GM18505 (cell line): ENCODE measurements around the gene SENP1.

Experiments
- ATAC-seq: cut with Tn5 transposase; IDR thresholded peaks from one replicate; pipeline ENCODE4 v1.9.1; 2021; ENCODE audit not compliant: unreplicated experiment
- POLR2A ChIP-seq: IDR thresholded peaks from 4 replicates; pipeline ENCODE4 v1.6.1; 2011; ENCODE audit warnings: borderline replicate concordance; ENCODE audit not compliant: insufficient read depth, insufficient read length; ENCODE audit errors: extremely low read depth

The SENP1 gene

DNA sequence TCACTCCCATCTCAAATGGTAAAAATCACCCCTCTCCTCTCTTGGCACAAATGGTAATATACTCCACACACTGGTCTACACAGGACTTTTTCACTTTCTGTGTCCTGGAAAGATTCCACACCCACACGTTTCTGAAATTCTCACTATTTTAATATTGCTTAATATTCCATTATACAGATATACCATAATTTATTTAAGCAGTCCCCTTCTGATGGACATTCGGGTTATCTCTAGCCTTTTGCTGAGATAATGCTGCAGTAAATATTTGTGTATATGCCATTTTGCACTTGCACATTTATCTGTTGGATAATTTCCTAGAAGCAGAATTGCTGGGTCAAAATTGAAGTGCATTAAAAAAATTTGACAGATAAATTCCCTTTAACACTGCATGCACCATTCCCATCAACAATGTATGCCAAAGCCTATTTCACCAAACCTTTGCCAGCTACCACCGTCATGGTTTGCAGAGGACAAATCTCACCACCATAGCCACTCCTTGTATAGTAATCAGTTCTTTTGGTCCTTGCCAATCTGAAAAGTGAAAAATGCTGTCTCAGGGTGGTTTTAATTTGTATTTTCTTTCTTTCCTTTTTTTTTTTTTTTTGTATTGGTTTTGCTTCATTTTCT is 86.1 kb downstream of the SENP1 start:
- ATAC-seq = no peak
- TF ChIP-seq POLR2A = no peak

DNA sequence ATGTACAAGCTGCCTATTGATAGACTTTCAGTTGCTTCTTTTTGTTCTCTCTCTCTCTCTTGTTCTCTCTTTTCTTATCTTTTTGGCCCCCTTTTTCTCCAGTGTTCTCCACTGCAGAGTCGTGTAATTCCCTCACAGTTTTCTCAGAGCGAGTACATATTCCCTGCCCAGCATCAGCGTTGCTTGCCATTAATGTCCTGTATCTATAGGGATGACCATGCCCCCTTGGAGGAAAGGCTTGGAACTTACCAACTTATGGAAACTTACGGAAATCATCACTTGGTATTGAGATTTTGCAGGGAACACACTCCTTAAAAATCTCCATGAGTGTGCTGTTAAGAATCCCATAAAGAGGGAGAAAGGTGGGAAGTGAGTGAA is 87.3 kb downstream of the SENP1 start:
- no peak for TF ChIP-seq POLR2A
- ATAC-seq = no peak

DNA sequence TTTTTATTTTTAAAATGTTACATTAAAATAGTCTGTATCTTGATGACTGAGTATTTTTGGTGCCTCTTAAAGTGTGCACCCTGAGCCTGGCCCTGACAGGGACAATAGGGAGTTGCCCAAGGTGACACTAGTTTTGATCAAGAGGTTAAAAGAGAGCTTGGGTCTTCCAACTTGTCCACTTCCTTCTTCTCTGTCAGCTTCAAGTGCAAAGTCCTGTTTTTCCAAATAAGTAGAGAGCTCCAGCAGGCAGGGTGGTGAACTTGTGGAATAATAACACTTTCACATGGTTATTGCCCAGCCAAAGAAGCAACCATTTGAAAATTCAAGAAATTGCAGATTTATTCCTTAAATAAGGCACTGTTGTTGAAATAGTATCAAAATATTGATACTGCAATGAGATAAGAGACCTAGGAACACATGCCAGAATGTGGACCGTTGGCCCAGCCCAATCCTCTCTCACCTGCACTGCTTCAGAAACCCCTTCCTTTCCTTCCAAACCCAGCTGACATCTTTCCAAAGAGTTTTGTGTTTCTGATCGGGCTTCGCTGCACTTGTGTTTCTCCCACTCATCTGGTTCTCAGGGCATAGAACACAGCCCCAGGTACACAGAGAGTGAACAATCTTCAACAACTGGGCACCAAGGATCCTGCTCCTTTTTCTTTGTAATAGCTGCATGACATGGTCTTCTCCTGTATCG is 87.8 kb downstream of the SENP1 start:
- no peak for ATAC-seq
- TF ChIP-seq POLR2A = no peak

DNA sequence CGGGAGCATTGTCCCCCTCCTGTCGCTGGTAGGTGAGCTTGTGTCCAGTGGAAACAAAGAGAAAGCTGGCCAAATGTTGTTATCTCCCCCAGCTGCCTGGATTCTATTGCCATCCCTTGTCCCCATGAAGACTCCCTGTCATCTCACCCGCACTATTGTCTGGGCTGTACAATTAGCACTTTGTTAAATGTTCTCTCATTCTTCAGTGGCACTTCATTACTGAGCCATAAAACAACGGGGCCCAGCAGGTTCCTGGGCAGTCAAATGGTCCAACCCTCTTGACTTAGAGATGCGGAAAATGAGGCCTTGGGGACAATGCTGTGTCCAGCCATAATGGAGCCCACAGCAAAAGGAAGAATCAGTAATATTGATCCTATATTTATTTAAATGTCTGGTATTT is 88.4 kb downstream of the SENP1 start:
- ATAC-seq = no peak
- TF ChIP-seq POLR2A = no peak

GRCh38 chr12:48016373-48017020 is 89.4 kb downstream of the SENP1 start:
- no peak for TF ChIP-seq POLR2A
- no peak for ATAC-seq

DNA sequence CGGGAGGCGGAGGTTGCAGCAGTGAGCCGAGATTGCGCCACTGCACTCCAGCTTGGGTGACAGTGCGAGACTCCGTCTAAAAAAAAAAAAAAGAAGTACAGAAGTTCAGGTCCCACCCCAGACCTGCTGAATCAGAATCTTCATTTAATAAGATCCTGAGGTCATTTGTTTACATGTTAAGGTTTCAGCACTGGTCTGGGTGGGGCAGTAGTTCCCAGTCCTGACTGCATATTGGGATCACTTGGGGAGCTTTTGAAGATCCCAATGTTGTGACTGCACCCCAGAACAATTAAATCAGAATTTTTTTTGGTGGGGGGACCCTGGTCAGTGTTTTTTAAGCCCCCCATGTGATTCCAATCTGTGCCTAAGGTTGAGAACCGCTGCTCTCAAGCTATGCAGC is 89.9 kb downstream of the SENP1 start:
- no peak for ATAC-seq
- no peak for TF ChIP-seq POLR2A

DNA sequence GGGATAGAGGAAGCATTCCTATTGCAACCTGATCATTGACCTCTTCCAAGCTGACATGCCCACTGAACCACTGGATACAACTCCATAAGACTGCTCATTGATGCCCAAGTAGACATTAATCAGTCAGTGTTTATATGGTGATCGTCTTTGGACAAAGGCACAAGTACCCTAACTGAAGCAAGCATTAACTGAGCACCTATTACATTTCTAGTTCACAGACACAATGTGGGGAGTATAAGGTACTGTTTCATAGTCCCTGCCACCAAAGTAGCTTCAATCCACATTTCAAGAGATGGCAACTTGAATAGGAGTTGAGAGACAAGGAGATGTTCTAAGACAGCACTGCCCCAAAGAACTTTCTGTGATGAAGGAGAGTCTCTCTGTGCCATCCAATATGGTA is 90.8 kb downstream of the SENP1 start:
- TF ChIP-seq POLR2A = no peak
- no peak for ATAC-seq

- TF ChIP-seq POLR2A = no peak
- no peak for ATAC-seq
Measured at GRCh38 chr12:48013287-48013686, 92.6 kb downstream of the SENP1 start.

DNA sequence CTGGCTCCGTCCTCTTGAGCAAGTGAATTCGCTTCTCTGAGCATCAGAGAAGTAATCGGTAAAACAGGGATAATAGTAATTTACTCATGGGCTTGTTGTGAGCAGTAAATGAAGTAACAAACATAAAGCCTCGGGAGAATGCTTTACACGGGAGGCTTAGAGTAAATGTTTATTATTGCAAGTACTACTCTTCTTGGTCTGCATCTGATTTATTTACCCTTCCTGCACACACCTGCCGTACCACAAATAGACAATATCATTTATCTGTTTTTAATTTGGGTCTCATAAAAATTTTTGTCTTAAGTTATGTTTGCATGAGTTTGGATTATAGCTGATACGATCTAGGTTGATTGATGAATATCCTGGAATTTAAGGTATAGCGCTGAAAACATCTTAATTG is 93.8 kb downstream of the SENP1 start:
- ATAC-seq = no peak

DNA sequence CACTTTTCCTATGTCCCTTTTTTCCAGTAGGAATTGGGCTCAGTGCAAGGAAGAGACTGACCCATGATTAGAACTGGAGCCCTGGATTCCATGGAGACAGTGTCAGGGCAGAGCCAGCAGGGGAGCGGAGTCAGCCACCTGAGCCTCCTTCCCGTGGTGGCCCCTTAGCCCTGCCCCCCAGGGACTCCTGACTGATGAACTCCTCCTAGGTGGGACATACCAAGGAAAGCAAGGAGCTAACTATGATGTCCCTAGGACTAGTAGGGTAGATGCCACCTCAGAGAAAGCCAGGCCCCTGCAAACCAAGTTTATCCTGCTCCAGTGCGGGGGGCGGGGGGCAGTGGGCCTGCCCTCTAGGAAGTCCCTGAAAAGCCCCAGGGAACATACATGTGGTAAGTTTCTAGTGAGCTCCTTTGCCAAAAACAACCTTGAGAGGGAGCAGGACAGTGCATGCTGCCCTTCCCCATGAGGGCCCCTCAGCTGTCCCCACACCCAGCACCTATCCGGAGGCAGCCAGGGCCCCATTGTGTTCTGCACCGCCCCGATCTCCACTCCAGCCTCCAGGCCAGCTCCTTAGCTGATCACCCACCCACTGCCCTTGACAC is 95.4 kb downstream of the SENP1 start:
- no peak for TF ChIP-seq POLR2A
- no peak for ATAC-seq

More for the DNA sequence above, 93.8 kb downstream of the SENP1 start:
- TF ChIP-seq POLR2A = no peak

- TF ChIP-seq POLR2A = no peak
- no peak for ATAC-seq
Measured at GRCh38 chr12:48009471-48009870, 96.4 kb downstream of the SENP1 start.

- no peak for ATAC-seq
- no peak for TF ChIP-seq POLR2A
Measured at GRCh38 chr12:48008950-48009349, 96.9 kb downstream of the SENP1 start.

DNA sequence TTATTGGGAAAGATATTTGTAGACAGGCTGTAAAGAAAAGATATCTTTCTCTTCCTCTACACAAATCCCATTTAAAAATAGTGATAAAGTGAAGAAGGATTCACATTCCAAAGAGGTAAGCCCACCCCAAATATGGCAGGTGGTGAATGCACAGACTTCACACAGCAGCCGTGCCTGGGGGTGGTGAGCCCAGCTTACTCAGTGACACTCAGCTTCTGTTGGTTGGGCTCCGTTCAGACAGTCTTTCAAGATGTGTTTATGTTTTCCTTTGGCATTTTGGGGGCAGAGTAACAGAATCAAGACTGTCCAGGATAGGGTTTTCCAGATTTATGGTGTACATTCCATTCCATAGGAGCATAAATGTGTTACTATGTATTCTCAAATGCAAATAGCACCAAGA is 97.5 kb downstream of the SENP1 start:
- TF ChIP-seq POLR2A = no peak
- no peak for ATAC-seq

DNA sequence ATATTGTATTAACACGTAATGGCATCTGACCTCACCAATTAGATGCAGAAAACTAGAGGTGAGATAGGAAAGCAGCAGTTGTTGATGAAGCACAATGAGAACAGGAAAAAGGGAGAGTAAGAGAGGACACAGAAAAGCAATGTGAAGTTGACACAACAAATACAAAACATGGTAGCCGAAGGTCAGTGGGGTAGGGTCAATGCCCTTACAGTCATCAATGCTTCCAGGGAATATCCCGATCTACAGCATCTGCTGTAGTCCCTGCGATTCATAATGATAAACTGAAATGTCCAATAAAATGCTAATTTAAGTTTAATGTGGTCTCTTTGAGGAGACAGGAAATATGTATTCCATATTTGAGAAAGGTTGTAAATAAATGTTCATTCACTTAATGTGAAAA is 98.7 kb downstream of the SENP1 start:
- TF ChIP-seq POLR2A = no peak
- no peak for ATAC-seq
